Measurements from ENCODE around the gene FADS1. TPM values are rescaled to one million over a fixed set of nuclear protein-coding genes. Genes with fewer than 3 reads are reported as not detected.

Gene FADS1
- total and polyA plus RNA-seq, 8 donors = 1.8 to 56.5 (median 11.7) TPM; not detected in 1

- 0 to 2% (median 2%) methylated on average over 6 to 93 of the region's 93 CpGs for WGBS, 5 donors
- intact Hi-C loops (cut with DNase I; ENCODE audit: low total_unique reads) = no loop called here
- TF ChIP-seq CTCF (IDR thresholded peaks at IDR 0.05) = peak in 4 of 7 experiments; percentile 16 to 67 (median 42)
- no peak for TF ChIP-seq POLR2A (IDR thresholded peaks at IDR 0.05)
- Histone ChIP-seq H3K36me3 (no peaks in the 10 kb centered on the region), H3K27ac (peak within 1 kb of the TSS; percentile 89 to 93 (median 91)), H3K4me3 (peak within 1 kb of the TSS; percentile 50 to 66 (median 59)), H3K27me3 (peaks cover 0 to 24% (median 0%) of the 10 kb centered on the region in 3 donors), H3K9me3 (no peaks in the 10 kb centered on the region), H3K4me1 (peaks cover 27 to 45% (median 36%) of the 10 kb centered on the region in 4 donors)
- peak; percentile 81 to 85 for DNase-seq
Observed at GRCh38 chr11:61752117-61752924, 64.5 kb downstream of the FADS1 start, which contains the start of gene MYRF. Gene MYRF (plus strand): TSS chr11:61752636. CDS start chr11:61752745, 109 bp downstream.

- Histone ChIP-seq H3K4me3 (no peak overlapping the region), H3K36me3 (no peaks in the 10 kb centered on the region), H3K27me3 (peaks cover 0 to 24% (median 0%) of the 10 kb centered on the region in 3 donors), H3K9me3 (no peaks in the 10 kb centered on the region), H3K27ac (no peak overlapping the region), H3K4me1 (peaks cover 21 to 36% (median 34%) of the 10 kb centered on the region in 4 donors)
- WGBS, 5 donors = 81 to 88% (median 85%) methylated on average over 13 to 14 of the region's 14 CpGs
- TF ChIP-seq POLR2A (IDR thresholded peaks at IDR 0.05) (no peak), CTCF (IDR thresholded peaks at IDR 0.05) (no peak), POLR2AphosphoS5 (IDR thresholded peaks at IDR 0.05) (no peak), EP300 (IDR thresholded peaks at IDR 0.05) (no peak)
- intact Hi-C loops (cut with DNase I; ENCODE audit: low total_unique reads) = no loop called here
- no peak for DNase-seq
Observed at GRCh38 chr11:61751384-61751783, 65.4 kb downstream of the FADS1 start.

- no peak for DNase-seq
- H3K9me3 ChIP-seq = no peaks in the 10 kb centered on the region
- peaks cover 15 to 30% (median 27%) of the 10 kb centered on the region in 4 donors for H3K4me1 ChIP-seq
- 97 to 99% (median 98%) methylated on average over 5 of the region's 5 CpGs for WGBS, 5 donors
- no peak for TF ChIP-seq EP300 (IDR thresholded peaks at IDR 0.05)
- no peak for TF ChIP-seq POLR2AphosphoS5 (IDR thresholded peaks at IDR 0.05)
- no peak for TF ChIP-seq CTCF (IDR thresholded peaks at IDR 0.05)
- no peak for TF ChIP-seq POLR2A (IDR thresholded peaks at IDR 0.05)
- no peak overlapping the region for H3K27ac ChIP-seq
- intact Hi-C loops (cut with DNase I; ENCODE audit: low total_unique reads) = no loop called here
- H3K27me3 ChIP-seq = peaks cover 0 to 24% (median 0%) of the 10 kb centered on the region in 3 donors
- no peaks in the 10 kb centered on the region for H3K36me3 ChIP-seq
- H3K4me3 ChIP-seq = no peak overlapping the region
Observed at GRCh38 chr11:61750631-61751273, 66.1 kb downstream of the FADS1 start.

Other genes with a start within 250 kb of the FADS1 start
- gene SYT7, start 235.9 kb downstream of the FADS1 start, total RNA-seq = 1 to 10 TPM in 3 of 5 donors, under 1 TPM in 1, not detected in 1; 0.92 to 8.4 (median 2.9) TPM
- 1 to 10 TPM; 1.2 to 1.5 (median 1.4) TPM for gene SYT7, start 235.9 kb downstream of the FADS1 start, polyA plus RNA-seq
- gene DAGLA, start 136.6 kb downstream of the FADS1 start, total RNA-seq = 10 to 100 TPM in 1 of 5 donors, 1 to 10 TPM in 2, under 1 TPM in 2; under 0.01 to 27.2 (median 1.3) TPM
- 1 to 10 TPM in 1 of 3 donors, under 1 TPM in 2; 0.15 to 3.2 (median 0.75) TPM for gene DAGLA, start 136.6 kb downstream of the FADS1 start, polyA plus RNA-seq
- gene MYRF, start 64.4 kb downstream of the FADS1 start, total RNA-seq = 100 to 1,000 TPM in 3 of 5 donors, 10 to 100 TPM in 1, 1 to 10 TPM in 1; 6.4 to 527 (median 240) TPM
- gene MYRF, start 64.4 kb downstream of the FADS1 start, polyA plus RNA-seq = 10 to 100 TPM; 19.0 to 45.9 (median 20.5) TPM
- 10 to 100 TPM in 4 of 5 donors, not detected in 1; 24.1 to 50.3 (median 42.8) TPM for gene TMEM258, start 24.4 kb downstream of the FADS1 start, total RNA-seq
- 100 to 1,000 TPM; 184 to 274 (median 210) TPM for gene TMEM258, start 24.4 kb downstream of the FADS1 start, polyA plus RNA-seq
- 10 to 100 TPM in 2 of 5 donors, 1 to 10 TPM in 2, not detected in 1; 4.2 to 24.6 (median 10.4) TPM for gene FEN1, start 24.1 kb downstream of the FADS1 start, total RNA-seq
- gene FEN1, start 24.1 kb downstream of the FADS1 start, polyA plus RNA-seq = 10 to 100 TPM in 1 of 3 donors, 1 to 10 TPM in 2; 5.0 to 14.3 (median 10.0) TPM
- gene FADS2, start 11.3 kb upstream of the FADS1 start, total RNA-seq = 10 to 100 TPM in 3 of 5 donors, 1 to 10 TPM in 1, not detected in 1; 9.6 to 15.2 (median 14.0) TPM
- gene FADS2, start 11.3 kb upstream of the FADS1 start, polyA plus RNA-seq = 10 to 100 TPM in 1 of 3 donors, 1 to 10 TPM in 2; 3.5 to 17.1 (median 6.4) TPM
- gene FADS3, start 74.5 kb upstream of the FADS1 start, total RNA-seq = 100 to 1,000 TPM in 1 of 5 donors, 10 to 100 TPM in 3, 1 to 10 TPM in 1; 2.6 to 140 (median 22.8) TPM
- 10 to 100 TPM in 1 of 3 donors, 1 to 10 TPM in 2; 7.5 to 23.3 (median 7.9) TPM for gene FADS3, start 74.5 kb upstream of the FADS1 start, polyA plus RNA-seq
- gene RAB3IL1, start 100.6 kb upstream of the FADS1 start, total RNA-seq = 10 to 100 TPM in 2 of 5 donors, 1 to 10 TPM in 1, under 1 TPM in 1, not detected in 1; 0.58 to 12.8 (median 7.1) TPM
- 10 to 100 TPM in 2 of 3 donors, 1 to 10 TPM in 1; 5.3 to 13.3 (median 11.6) TPM for gene RAB3IL1, start 100.6 kb upstream of the FADS1 start, polyA plus RNA-seq
- gene BEST1, start 133.3 kb upstream of the FADS1 start, total RNA-seq = 10 to 100 TPM in 2 of 5 donors, 1 to 10 TPM in 2, not detected in 1; 1.2 to 27.4 (median 6.6) TPM
- 1 to 10 TPM; 3.4 to 3.8 (median 3.7) TPM for gene BEST1, start 133.3 kb upstream of the FADS1 start, polyA plus RNA-seq
- gene FTH1, start 150.6 kb upstream of the FADS1 start, total RNA-seq = 1,000 to 10,000 TPM in 4 of 5 donors, 100 to 1,000 TPM in 1; 703 to 2,177 (median 1,757) TPM
- gene FTH1, start 150.6 kb upstream of the FADS1 start, polyA plus RNA-seq = 1,000 to 10,000 TPM; 4,996 to 8,523 (median 5,775) TPM

Data from stomach (tissue), 9 donors.